GM21367 (cell line): ENCODE data around the gene EDN2.

Source experiments
- ATAC-seq: cut with Tn5 transposase; IDR thresholded peaks from one replicate; pipeline ENCODE4 v1.9.1; 2021; ENCODE audit not compliant: unreplicated experiment

The EDN2 gene

GRCh38 chr1:41440321-41441085 lies 44.0 kb downstream of the EDN2 start:
- no peak for ATAC-seq

- no peak for ATAC-seq
Observed at GRCh38 chr1:41439234-41439633, 45.2 kb downstream of the EDN2 start.

GRCh38 chr1:41438711-41439110 lies 45.8 kb downstream of the EDN2 start:
- ATAC-seq = no peak

DNA sequence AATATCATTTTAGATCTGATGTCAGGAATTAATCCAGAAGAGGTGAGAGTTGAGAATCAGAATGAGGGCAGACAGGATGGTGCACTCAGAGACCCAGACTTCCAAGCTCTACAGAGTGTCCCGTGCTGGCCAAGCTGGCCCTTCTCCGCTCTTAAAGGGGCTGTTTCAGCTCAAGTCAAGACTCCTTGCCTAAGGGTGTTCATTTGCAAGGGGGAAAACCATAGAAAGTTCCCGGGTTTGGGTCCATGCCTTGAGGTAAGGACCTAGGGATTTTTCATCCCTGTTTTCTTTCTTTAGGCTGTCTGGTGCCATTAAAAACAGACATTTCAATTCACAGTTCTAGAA lies 47.5 kb downstream of the EDN2 start:
- ATAC-seq = no peak

DNA sequence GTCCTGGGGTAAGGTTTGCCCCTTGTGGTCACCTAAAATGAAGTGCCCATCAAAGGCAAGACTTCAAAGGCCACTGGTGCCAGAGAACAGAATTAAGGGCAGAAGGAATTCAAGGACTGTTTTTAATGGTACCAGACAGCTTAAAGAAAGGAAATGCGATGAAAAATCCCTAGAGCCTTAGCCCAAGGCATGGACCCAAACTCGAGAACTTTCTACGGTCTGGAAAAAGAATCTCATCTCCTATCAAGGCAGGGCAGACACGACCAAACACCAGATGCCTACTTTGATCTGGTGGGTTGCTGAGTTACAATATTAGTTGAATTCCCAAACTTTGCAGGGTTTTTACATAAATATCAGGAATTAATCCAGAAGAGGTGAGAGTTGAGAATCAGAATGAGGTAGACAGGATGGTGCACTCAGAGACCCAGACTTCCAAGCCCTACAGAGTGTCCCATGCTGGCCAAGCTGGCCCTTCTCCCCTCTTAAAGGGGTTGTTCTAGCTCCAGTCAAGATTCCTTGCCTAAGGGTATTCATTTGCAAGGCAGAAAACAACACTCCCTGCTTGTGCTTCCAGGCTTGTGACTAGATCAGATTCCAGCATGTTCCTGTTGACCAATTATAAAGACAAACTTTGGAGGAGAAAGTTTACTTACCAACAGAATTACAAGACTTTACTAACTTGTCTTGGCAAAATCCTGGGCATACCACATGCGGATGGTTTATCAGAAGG lies 48.0 kb downstream of the EDN2 start:
- ATAC-seq = no peak

DNA sequence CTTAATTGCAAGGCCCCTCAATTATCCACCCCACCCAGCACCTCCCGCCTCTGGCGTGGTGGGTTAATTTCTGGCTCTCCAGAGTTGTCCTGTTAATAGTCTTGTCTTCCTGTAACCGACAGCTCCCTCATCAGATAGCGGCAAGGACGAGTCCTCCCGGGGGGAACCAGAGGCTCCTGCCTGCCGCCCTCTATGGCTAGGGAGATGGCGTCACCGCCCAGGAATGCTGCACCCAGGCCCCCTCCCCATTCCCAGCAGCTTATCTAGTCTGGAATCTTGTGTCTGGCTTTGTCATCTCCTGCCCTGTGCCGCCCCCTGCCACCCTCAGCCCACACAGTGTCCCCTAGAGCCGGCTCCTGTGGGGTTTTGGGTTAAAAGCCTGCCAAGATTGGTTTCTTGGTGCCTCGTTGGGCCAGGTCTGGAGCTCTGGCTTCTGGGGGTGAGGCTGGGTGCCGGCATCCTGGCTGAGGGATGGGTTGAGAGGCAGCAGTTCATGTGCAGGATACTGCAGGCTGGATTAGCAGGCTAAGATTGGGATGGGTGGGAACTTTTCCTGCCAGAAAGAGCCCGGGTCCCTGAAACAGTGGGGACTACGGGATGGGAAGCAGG lies 48.8 kb downstream of the EDN2 start:
- ATAC-seq = no peak

- ATAC-seq = no peak
Observed at GRCh38 chr1:41434748-41435449, 49.6 kb downstream of the EDN2 start.

GRCh38 chr1:41434306-41434705 lies 50.2 kb downstream of the EDN2 start:
- no peak for ATAC-seq

- no peak for ATAC-seq
Observed at GRCh38 chr1:41433501-41433900, 51.0 kb downstream of the EDN2 start.

- ATAC-seq = peak; percentile 51
Observed at GRCh38 chr1:41432481-41433280, 51.8 kb downstream of the EDN2 start.

DNA sequence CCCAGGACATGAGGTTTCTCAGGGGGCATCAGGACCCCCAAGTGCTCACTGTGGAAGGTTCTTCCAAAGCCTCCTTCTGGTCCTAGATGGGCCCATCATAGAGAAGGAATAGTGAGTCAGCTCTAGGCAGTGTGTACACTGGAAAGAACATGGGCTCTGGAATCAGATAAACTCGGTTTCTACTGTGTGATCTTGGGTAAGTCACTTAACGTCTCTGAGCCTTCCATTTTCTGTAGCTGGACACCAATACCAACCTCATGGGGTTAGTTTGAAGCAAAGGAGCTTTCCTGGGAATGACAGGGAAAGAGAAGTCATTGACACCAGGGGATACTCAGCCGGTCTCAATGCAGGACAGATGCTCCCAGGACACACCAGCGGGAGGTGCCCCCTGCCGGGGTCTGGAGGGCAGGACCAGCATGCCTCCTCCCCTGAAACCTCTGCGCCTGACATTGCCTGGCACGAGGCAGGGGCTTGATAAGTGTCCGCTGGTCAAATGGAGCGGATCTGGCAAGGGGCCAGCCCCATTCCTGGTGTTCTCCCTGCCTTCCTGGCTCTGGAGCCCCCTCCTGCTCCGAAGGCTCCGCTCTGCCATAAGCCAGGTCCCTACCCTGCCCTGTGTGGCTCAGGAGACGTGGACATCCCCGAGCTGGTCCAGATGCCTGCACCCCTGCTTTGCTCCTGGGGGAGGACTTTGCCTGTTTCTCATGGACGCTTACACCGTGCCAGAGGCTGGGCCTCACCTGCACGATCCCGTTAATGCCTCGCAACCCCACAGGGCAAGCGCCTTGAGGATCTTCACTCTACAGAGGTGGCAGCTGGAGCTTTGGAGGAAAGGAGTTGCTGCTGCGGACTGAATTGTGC lies 52.8 kb downstream of the EDN2 start:
- ATAC-seq = no peak

- ATAC-seq = no peak
Observed at GRCh38 chr1:41430582-41430981, 53.9 kb downstream of the EDN2 start.

DNA sequence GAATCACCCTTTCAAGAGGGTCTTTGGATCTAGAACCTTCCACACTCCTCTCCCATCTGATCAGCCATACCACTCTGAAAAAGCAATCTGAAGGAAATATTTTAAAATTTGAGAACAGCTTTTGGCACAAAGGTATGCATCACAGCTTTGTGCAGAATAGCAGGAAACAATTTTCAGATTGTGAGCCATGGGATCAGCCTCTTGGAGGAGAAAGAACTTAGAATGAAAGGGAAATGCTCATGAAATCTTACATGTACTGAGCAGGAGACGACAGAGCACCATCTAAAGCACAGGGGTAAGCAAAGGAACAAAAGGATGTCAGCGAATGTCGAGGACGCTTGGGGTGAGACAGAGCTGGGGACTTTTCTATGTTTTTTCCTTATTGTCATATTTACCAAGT lies 54.4 kb downstream of the EDN2 start:
- no peak for ATAC-seq

DNA sequence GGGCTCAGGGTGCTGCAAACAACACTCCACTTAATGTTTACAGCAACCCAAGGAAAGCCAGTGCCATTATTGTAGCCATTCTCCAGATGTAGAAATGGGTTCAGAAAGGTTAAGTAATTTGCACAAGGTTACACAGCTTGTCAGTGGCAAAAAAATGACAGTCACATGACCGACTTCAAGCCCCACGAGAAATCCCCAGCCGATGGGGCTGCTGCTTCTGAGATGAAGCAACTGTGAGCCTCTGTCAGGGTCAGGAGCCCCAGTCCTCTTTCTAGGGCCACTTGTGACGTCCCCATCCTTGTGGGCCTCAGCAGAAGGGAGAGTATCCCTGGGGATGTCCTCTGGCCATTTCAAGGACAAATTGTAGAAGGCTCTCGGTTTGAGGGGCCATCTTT lies 54.8 kb downstream of the EDN2 start:
- ATAC-seq = no peak
